ENCODE data around the gene IP6K2.

- TF ChIP-seq CTCF (IDR thresholded peaks at IDR 0.05; ENCODE audit: control extremely low read depth in 1 of 3, insufficient read depth in 1 of 3, low read depth in 1 of 3, low read length in 3 of 3) (no peak), RAD21 (IDR thresholded peaks at IDR 0.05 in 1 of 2, conservative IDR thresholded peaks at IDR 0.05 in 1 of 2; ENCODE audit: low read depth in 2 of 2, low read length in 2 of 2) (no peak), CREB1 (IDR thresholded peaks at IDR 0.05) (no peak), TAF7 (optimal IDR thresholded peaks at IDR 0.05; ENCODE audit: borderline replicate concordance, low read depth, low read length) (no peak)
Observed at GRCh38 chr3:48647714-48648113, 69.3 kb downstream of the IP6K2 start.
